ENCODE measurements around the gene PRADC1.

PRADC1 gene

DNA sequence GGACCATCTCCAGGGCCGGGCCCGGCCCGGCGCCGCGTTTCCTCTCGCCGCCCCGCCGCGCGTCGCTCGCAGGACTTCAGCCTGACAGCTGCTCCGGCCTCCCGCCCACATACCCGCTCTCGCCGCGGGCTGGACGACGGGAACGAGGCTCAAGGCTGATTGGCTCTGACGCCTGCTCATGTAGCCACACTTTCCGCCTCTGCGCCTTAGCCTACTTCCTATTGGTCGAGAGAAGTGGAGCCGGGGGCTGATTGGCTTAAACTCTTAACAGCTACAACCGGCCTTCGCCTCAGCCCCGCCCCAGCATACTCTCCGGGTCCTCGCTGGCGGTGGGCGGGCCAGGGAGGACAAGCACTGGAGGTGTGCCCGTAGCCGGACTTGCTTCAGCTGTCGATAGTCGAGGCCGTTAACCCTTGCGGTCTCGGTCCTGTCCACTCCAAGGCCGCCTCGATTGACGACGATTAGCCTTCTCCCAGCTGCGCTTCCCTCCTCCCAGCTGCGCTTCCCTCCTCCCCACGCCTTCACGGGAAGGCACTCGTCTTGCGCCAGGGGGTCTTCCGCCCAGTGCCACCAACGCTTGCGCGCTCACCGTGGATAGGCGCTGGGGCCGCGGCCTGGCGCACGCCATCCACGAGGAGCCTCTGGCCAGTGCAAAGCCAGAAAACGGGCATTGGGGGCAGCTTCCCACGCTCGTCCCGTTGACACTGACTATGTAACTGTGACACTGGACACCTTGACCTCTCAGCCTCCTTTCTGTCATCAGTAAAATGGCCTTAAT, at the start of gene PRADC1:
Gene PRADC1 (minus strand): TSS at position 86 of the 778 bp plus-strand sequence. CDS start 79 bp downstream, at position 7.
- TF ChIP-seq Cebpa-rat (IDR thresholded peaks at IDR 0.05): no peak
- H3K27ac ChIP-seq: peak within 1 kb of the TSS; percentile 92 to 99 (median 97)
- H3K4me1 ChIP-seq: peaks cover 32 to 40% (median 37%) of the 10 kb centered on the region in 10 experiments
- H3K36me3 ChIP-seq: peaks cover 26 to 52% (median 44%) of the 10 kb centered on the region in 11 experiments
- H3K4me2 ChIP-seq: peak within 1 kb of the TSS; percentile 90 to 100 (median 95)
- H3K9ac ChIP-seq: peak within 1 kb of the TSS; percentile 94 to 99 (median 97)
- H3K9me3 ChIP-seq (replicated peaks in 1 of 11): no peaks in the 10 kb centered on the region
- H4K20me1 ChIP-seq: peaks cover 36 to 41% (median 38%) of the 10 kb centered on the region in 11 experiments; a peak in 21 of 22 replicates
- peak within 1 kb of the TSS; percentile 79 to 100 (median 91) for H3K4me3 ChIP-seq
- H3K27me3 ChIP-seq: no peaks in the 10 kb centered on the region

DNA sequence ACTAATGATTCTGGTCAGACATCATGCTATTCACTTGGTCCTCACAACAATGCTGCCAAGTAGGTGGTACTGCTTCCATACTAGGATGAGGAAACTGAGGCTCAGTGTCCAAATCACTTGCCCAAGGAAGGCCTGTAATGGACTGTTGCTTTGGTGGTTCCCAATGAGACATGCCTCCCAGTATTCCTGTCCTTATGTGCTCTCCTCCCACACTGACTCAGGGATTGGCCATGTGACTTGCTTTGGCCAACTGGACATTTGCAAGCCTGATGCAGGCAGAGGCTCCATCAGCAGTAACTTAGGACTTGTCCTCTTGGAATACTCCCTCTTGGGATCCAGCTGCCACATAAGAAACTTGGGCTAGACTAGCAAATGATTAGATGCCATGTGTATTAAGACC, 48.2 kb upstream of the PRADC1 start:
- Histone ChIP-seq H3K27ac (no peak overlapping the region), H4K20me1 (peaks cover 65 to 75% (median 73%) of the 10 kb centered on the region in 11 experiments; a peak in 21 of 22 replicates), H3K27me3 (no peaks in the 10 kb centered on the region), H3K4me2 (peak overlapping the region in 6 of 11 experiments; percentile 4 to 99 (median 88); a peak in 6 of 22 replicates), H3K4me1 (peaks cover 32 to 49% (median 38%) of the 10 kb centered on the region in 10 experiments), H3K36me3 (peaks cover 33 to 63% (median 54%) of the 10 kb centered on the region in 11 experiments), H3K9ac (no peak overlapping the region), H3K9me3 (replicated peaks in 1 of 11) (peaks cover 0 to 10% (median 5%) of the 10 kb centered on the region in 11 experiments; a peak in 4 of 22 replicates), H3K4me3 (no peak overlapping the region)
- no peak for TF ChIP-seq Cebpa-rat (IDR thresholded peaks at IDR 0.05)

DNA sequence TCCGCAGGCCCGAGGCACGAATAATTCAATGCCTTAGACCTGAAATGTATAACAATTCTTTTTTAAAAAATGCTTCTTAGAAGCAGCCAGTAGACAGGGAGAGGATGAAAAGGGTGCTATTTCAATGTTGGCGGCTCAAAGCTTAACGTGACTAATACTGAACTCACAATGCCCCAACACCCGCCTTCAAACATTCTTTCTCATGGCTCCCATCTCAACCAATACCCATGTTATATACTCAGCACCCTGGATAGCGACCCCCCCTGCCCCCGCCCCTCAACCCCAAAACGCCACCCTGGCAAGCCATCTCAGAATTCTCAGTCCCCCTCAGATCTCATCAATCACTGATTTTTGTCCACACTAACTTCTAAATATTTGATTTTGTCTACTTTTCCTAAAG, 46.8 kb upstream of the PRADC1 start:
- H3K9ac ChIP-seq: no peak overlapping the region
- no peak overlapping the region for H3K4me2 ChIP-seq

DNA sequence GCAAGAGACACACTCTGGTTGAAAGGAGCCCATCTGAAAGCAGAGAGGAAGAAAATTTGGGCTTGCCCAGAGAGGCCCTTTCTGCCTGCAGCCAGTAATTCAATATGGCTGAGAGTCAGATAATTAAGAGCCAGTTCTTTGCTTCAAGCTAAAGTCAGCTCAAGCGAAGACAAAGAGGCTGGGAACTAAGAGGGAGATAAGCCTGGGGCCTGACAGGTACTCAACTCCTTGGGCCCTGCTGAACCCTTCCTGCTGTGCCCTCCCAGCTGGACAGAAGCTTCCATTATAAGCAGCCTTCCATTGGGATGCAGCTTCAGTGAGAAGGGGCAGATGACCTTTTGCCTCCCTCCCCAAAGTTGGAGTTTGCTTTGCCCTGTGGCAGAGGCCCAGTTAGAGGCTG, 39.2 kb upstream of the PRADC1 start:
- H3K27ac ChIP-seq: no peak overlapping the region
- no peaks in the 10 kb centered on the region for H3K27me3 ChIP-seq
- H3K9ac ChIP-seq: no peak overlapping the region

More for the DNA sequence above, 46.8 kb upstream of the PRADC1 start:
- peaks cover 39 to 76% (median 67%) of the 10 kb centered on the region in 11 experiments for H3K36me3 ChIP-seq
- H3K27ac ChIP-seq: no peak overlapping the region
- peaks cover 18 to 36% (median 26%) of the 10 kb centered on the region in 10 experiments for H3K4me1 ChIP-seq
- TF ChIP-seq Cebpa-rat (IDR thresholded peaks at IDR 0.05): no peak
- H3K4me3 ChIP-seq: no peak overlapping the region
- no peaks in the 10 kb centered on the region for H3K27me3 ChIP-seq
- peaks cover 68 to 89% (median 85%) of the 10 kb centered on the region in 11 experiments; a peak in 21 of 22 replicates for H4K20me1 ChIP-seq
- H3K9me3 ChIP-seq (replicated peaks in 1 of 11): peaks cover 0 to 10% (median 5%) of the 10 kb centered on the region in 11 experiments; a peak in 4 of 22 replicates

GRCh38 chr2:73269686-73270465, 36.8 kb upstream of the PRADC1 start:
- Histone ChIP-seq H3K4me2 (no peak overlapping the region), H3K4me1 (peaks cover 0 to 6% (median 0%) of the 10 kb centered on the region in 10 experiments; a peak in 2 of 20 replicates), H3K27me3 (no peaks in the 10 kb centered on the region), H4K20me1 (peaks cover 74 to 100% (median 96%) of the 10 kb centered on the region in 11 experiments; a peak in 21 of 22 replicates), H3K36me3 (peaks cover 89 to 100% (median 99%) of the 10 kb centered on the region in 11 experiments), H3K4me3 (no peak overlapping the region), H3K9ac (no peak overlapping the region), H3K27ac (no peak overlapping the region), H3K9me3 (replicated peaks in 1 of 11) (no peaks in the 10 kb centered on the region)
- no peak for TF ChIP-seq Cebpa-rat (IDR thresholded peaks at IDR 0.05)

More for the DNA sequence above, 39.2 kb upstream of the PRADC1 start:
- Histone ChIP-seq H3K36me3 (peaks cover 77 to 100% (median 99%) of the 10 kb centered on the region in 11 experiments), H4K20me1 (peaks cover 70 to 100% (median 96%) of the 10 kb centered on the region in 11 experiments; a peak in 21 of 22 replicates), H3K4me2 (no peak overlapping the region), H3K4me1 (peaks cover 0 to 6% (median 0%) of the 10 kb centered on the region in 10 experiments; a peak in 2 of 20 replicates), H3K9me3 (replicated peaks in 1 of 11) (peaks cover 0 to 6% (median 5%) of the 10 kb centered on the region in 11 experiments; a peak in 4 of 22 replicates), H3K4me3 (no peak overlapping the region)
- TF ChIP-seq Cebpa-rat (IDR thresholded peaks at IDR 0.05): no peak

GRCh38 chr2:73268830-73269685, 36.0 kb upstream of the PRADC1 start:
- Histone ChIP-seq H3K27ac (no peak overlapping the region), H4K20me1 (peaks cover 72 to 100% (median 98%) of the 10 kb centered on the region in 11 experiments; a peak in 21 of 22 replicates), H3K4me1 (peaks cover 0 to 6% (median 0%) of the 10 kb centered on the region in 10 experiments; a peak in 2 of 20 replicates), H3K27me3 (no peaks in the 10 kb centered on the region), H3K36me3 (peaks cover 95 to 100% (median 100%) of the 10 kb centered on the region in 11 experiments), H3K4me3 (no peak overlapping the region), H3K9ac (no peak overlapping the region), H3K9me3 (replicated peaks in 1 of 11) (no peaks in the 10 kb centered on the region), H3K4me2 (no peak overlapping the region)
- no peak for TF ChIP-seq Cebpa-rat (IDR thresholded peaks at IDR 0.05)

DNA sequence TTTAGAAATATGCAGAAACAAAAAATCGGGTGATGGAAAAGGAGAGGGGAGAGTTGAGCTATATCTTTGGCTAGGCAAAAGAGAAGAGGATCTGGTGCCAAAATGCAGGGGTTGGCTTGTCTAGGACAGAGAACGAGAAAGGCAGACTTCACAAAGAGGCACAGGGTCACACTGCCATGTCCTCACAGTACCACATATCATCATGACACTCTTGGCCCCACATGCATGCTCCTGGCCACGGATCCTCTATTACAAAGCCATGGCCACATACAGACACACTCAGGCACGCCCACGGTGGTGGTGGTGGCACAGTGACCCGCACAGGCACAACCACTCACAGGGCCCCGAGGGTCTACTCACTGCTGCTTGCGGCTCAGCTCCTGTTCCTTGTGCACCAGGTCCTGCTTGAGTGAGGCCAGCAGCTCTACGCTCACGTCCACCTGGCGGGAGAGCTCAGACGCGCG, 35.4 kb upstream of the PRADC1 start:
- no peak overlapping the region for H3K4me3 ChIP-seq
- no peak overlapping the region for H3K27ac ChIP-seq
- peaks cover 66 to 100% (median 97%) of the 10 kb centered on the region in 11 experiments; a peak in 21 of 22 replicates for H4K20me1 ChIP-seq
- H3K27me3 ChIP-seq: no peaks in the 10 kb centered on the region
- H3K4me1 ChIP-seq: peaks cover 0 to 6% (median 0%) of the 10 kb centered on the region in 10 experiments; a peak in 2 of 20 replicates
- H3K36me3 ChIP-seq: peaks cover 95 to 100% (median 100%) of the 10 kb centered on the region in 11 experiments
- no peaks in the 10 kb centered on the region for H3K9me3 ChIP-seq (replicated peaks in 1 of 11)
- H3K9ac ChIP-seq: no peak overlapping the region
- no peak for TF ChIP-seq Cebpa-rat (IDR thresholded peaks at IDR 0.05)
- H3K4me2 ChIP-seq: no peak overlapping the region

- Histone ChIP-seq H3K27ac (no peak overlapping the region), H4K20me1 (peaks cover 53 to 99% (median 86%) of the 10 kb centered on the region in 11 experiments; a peak in 21 of 22 replicates), H3K4me2 (no peak overlapping the region), H3K27me3 (no peaks in the 10 kb centered on the region), H3K9me3 (replicated peaks in 1 of 11) (no peaks in the 10 kb centered on the region), H3K4me3 (no peak overlapping the region), H3K9ac (no peak overlapping the region), H3K4me1 (peaks cover 0 to 6% (median 0%) of the 10 kb centered on the region in 10 experiments; a peak in 2 of 20 replicates), H3K36me3 (peaks cover 95 to 100% (median 100%) of the 10 kb centered on the region in 11 experiments)
- TF ChIP-seq Cebpa-rat (IDR thresholded peaks at IDR 0.05): no peak
Observed at GRCh38 chr2:73267008-73267407, 34.0 kb upstream of the PRADC1 start.

All from BLaER1 treated with 17β-estradiol and CSF1 and Interleukin-3, amounts not matched to agents 10 nM and 100 nM (cell line).